Measurements from ENCODE around the gene TMEM131L. TPM values are rescaled to one million over a fixed set of nuclear protein-coding genes. Genes with fewer than 3 reads are reported as not detected.
A peak's percentile ranks its signal among the peaks of the same experiment; 100 is the strongest.
"Not testable (repeated sequence)": the region's sequence is repeated elsewhere in the genome, so short reads cannot be mapped to it uniquely, and the experiment has no call there.

TMEM131L gene
- total RNA-seq, 1 donor from 2014 or later, result 60.2 TPM

GRCh38 chr4:153469031-153469430 lies 2.9 kb downstream of the TMEM131L start:
- Mint-ChIP-seq H3K4me3 (ENCODE audit: unreplicated experiment) (peak overlapping the region; percentile 93), H3K4me1 (ENCODE audit: low read depth, unreplicated experiment) (peaks cover 20% of the 10 kb centered on the region), H3K27me3 (ENCODE audit: unreplicated experiment) (peaks cover 5% of the 10 kb centered on the region), H3K27ac (ENCODE audit: unreplicated experiment) (no peak overlapping the region), H3K9me3 (ENCODE audit: unreplicated experiment) (peaks cover 10% of the 10 kb centered on the region), H3K36me3 (ENCODE audit: unreplicated experiment) (no peaks in the 10 kb centered on the region)
- DNase-seq, result no peak
- no peak for TF ChIP-seq CTCF (IDR thresholded peaks at IDR 0.05; ENCODE audit: partially characterized antibody, unreplicated experiment)

- not testable (repeated sequence) for H3K36me3 Mint-ChIP-seq (ENCODE audit: unreplicated experiment); H3K27me3 Mint-ChIP-seq (ENCODE audit: unreplicated experiment); H3K27ac Mint-ChIP-seq (ENCODE audit: unreplicated experiment); H3K9me3 Mint-ChIP-seq (ENCODE audit: unreplicated experiment); DNase-seq
- peak overlapping the region; percentile 42 for H3K4me3 Mint-ChIP-seq (ENCODE audit: unreplicated experiment)
- H3K4me1 Mint-ChIP-seq (ENCODE audit: low read depth, unreplicated experiment), result peaks cover 14% of the 10 kb centered on the region
These were observed 5.0 kb downstream of the TMEM131L start for GRCh38 chr4:153471071-153471697.

GRCh38 chr4:153471698-153472093 lies 5.5 kb downstream of the TMEM131L start:
- peaks cover 15% of the 10 kb centered on the region for H3K4me1 Mint-ChIP-seq (ENCODE audit: low read depth, unreplicated experiment)
- no peak for DNase-seq
- no peaks in the 10 kb centered on the region for H3K36me3 Mint-ChIP-seq (ENCODE audit: unreplicated experiment)
- no peak overlapping the region for H3K4me3 Mint-ChIP-seq (ENCODE audit: unreplicated experiment)
- peaks cover 3% of the 10 kb centered on the region for H3K9me3 Mint-ChIP-seq (ENCODE audit: unreplicated experiment)
- H3K27ac Mint-ChIP-seq (ENCODE audit: unreplicated experiment), result no peak overlapping the region
- TF ChIP-seq CTCF (IDR thresholded peaks at IDR 0.05; ENCODE audit: partially characterized antibody, unreplicated experiment), result no peak
- peaks cover 5% of the 10 kb centered on the region for H3K27me3 Mint-ChIP-seq (ENCODE audit: unreplicated experiment)

DNA sequence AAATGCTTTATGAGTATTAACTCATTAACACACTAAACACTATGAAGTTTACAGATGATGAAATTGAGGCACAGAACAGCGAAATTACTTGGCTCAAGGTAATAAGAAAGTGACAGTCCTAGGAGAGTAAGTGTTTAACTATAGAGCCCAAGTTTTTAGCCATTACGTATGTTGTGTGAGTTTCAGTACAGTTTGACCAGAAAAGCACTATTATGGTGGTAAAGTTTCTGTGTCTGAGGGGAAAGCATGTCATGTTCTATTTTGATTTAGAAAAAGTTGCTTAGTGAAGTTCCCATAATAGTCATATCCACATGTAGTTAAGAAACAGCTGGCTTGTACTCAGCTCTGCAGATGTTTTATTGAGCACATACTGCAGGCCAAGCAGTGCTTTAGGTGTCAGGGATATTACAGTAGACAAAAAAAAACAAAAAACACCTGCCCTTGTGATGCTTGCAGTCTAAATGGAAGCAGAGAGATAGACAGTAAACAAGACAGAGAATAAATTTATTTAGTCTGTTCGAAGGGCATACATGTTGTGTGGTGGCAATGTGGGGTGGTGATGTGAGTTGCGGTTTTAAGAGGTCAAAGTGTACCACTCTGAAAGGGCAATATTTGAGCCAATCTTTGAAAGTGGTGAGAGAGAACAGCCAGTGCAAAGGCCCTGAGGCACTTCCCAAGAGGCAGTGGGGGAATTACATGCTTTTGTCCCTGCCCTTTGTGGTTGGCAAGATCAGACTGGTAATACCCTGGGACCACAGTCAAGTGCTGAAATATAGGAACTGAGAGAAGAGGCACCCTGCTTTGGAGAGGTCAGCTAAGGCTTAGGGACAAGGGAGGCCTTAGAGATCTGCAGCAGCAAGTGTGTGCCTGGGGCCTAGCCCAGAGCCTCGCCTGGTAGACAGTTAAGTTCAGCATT lies 6.2 kb downstream of the TMEM131L start:
- Mint-ChIP-seq H3K4me1 (ENCODE audit: low read depth, unreplicated experiment) (peaks cover 19% of the 10 kb centered on the region), H3K36me3 (ENCODE audit: unreplicated experiment) (no peaks in the 10 kb centered on the region), H3K27ac (ENCODE audit: unreplicated experiment) (no peak overlapping the region)

GRCh38 chr4:153474251-153474650 lies 8.1 kb downstream of the TMEM131L start:
- no peak overlapping the region for H3K27ac Mint-ChIP-seq (ENCODE audit: unreplicated experiment)
- TF ChIP-seq CTCF (IDR thresholded peaks at IDR 0.05; ENCODE audit: partially characterized antibody, unreplicated experiment), result no peak
- no peak overlapping the region for H3K4me3 Mint-ChIP-seq (ENCODE audit: unreplicated experiment)

More for the DNA sequence above, 6.2 kb downstream of the TMEM131L start:
- H3K4me3 Mint-ChIP-seq (ENCODE audit: unreplicated experiment), result no peak overlapping the region
- peaks cover 8% of the 10 kb centered on the region for H3K27me3 Mint-ChIP-seq (ENCODE audit: unreplicated experiment)
- H3K9me3 Mint-ChIP-seq (ENCODE audit: unreplicated experiment), result peaks cover 3% of the 10 kb centered on the region
- no peak for TF ChIP-seq CTCF (IDR thresholded peaks at IDR 0.05; ENCODE audit: partially characterized antibody, unreplicated experiment)
- no peak for DNase-seq

More at GRCh38 chr4:153474251-153474650, 8.1 kb downstream of the TMEM131L start:
- DNase-seq, result no peak
- peaks cover 5% of the 10 kb centered on the region for H3K27me3 Mint-ChIP-seq (ENCODE audit: unreplicated experiment)
- H3K4me1 Mint-ChIP-seq (ENCODE audit: low read depth, unreplicated experiment), result peaks cover 14% of the 10 kb centered on the region
- no peaks in the 10 kb centered on the region for H3K36me3 Mint-ChIP-seq (ENCODE audit: unreplicated experiment)
- H3K9me3 Mint-ChIP-seq (ENCODE audit: unreplicated experiment), result no peaks in the 10 kb centered on the region
